Fibroblast of the conjunctiva (primary cell): ENCODE measurements around the gene CPVL.

Experiments
- DNase-seq: peaks from one replicate; pipeline ENCODE4 v3.0.0-alpha.2; 2010; ENCODE audit warnings: low read depth

CPVL gene

GRCh38 chr7:28973591-28973990 is 172.7 kb downstream of the CPVL start:
- no peak for DNase-seq

- no peak for DNase-seq
Measured at GRCh38 chr7:28964056-28964455, 182.3 kb downstream of the CPVL start.

GRCh38 chr7:28961972-28962371 is 184.4 kb downstream of the CPVL start:
- no peak for DNase-seq

- no peak for DNase-seq
Measured at GRCh38 chr7:28960071-28960840, 186.1 kb downstream of the CPVL start.

- no peak for DNase-seq
Measured at GRCh38 chr7:28958980-28959347, 187.4 kb downstream of the CPVL start.

GRCh38 chr7:28958235-28958979 is 187.9 kb downstream of the CPVL start, which contains the start of gene TRIL:
Gene TRIL, minus strand, starts transcription at chr7:28958330. Its CDS starts 284 bp downstream, at chr7:28958046.
- DNase-seq: peak; percentile 71

GRCh38 chr7:28957751-28958234 is 188.5 kb downstream of the CPVL start:
- DNase-seq: no peak

GRCh38 chr7:28957064-28957750 is 189.1 kb downstream of the CPVL start:
- DNase-seq: no peak

GRCh38 chr7:28956608-28957063 is 189.7 kb downstream of the CPVL start:
- peak; percentile 34 for DNase-seq

GRCh38 chr7:28955718-28956607 is 190.4 kb downstream of the CPVL start:
- DNase-seq: peak; percentile 24

- no peak for DNase-seq
Measured at GRCh38 chr7:28955356-28955717, 191.0 kb downstream of the CPVL start.

GRCh38 chr7:28954946-28955345 is 191.4 kb downstream of the CPVL start:
- DNase-seq: no peak

- DNase-seq: no peak
Measured at GRCh38 chr7:28954471-28954870, 191.9 kb downstream of the CPVL start.

- DNase-seq: no peak
Measured at GRCh38 chr7:28953633-28954032, 192.7 kb downstream of the CPVL start.
